HepG2 (cell line): ENCODE measurements around the gene FAM221A. TPM values are rescaled to one million over a fixed set of nuclear protein-coding genes. Genes with fewer than 3 reads are reported as not detected.

ENCODE experiments used
- ATAC-seq: fragments of 200-7000 bp; cut with Tn5 transposase; 3 replicates; pipeline ENCODE4 v1.9.1; 2020; ENCODE audit warnings: mild to moderate bottlenecking, moderate library complexity
- Bru-seq: library from RNA; stranded (reverse); fragments of 400-500 nt; gene quantifications from one replicate; lab custom pipeline; 2021; lab: Mats Ljungman, UMichigan
- BruChase-seq, 2 experiments: library from RNA; stranded (reverse); fragments of 400-500 nt; gene quantifications; one replicate each; lab custom pipeline; 2021; lab: Mats Ljungman, UMichigan
- BruUV-seq: library from RNA; stranded (reverse); fragments of 400-500 nt; replicated peaks from 2 replicates; lab custom pipeline; 2021; lab: Mats Ljungman, UMichigan
- CTCF ChIA-PET: fragments of 300-600 bp; formaldehyde crosslinking; extraction: SDS; loops from one replicate; lab custom pipeline; 2021; ENCODE audit warnings: low total read pairs, inconsistent platforms, low intra/inter-chr PET ratio; lab: Yijun Ruan, JAX
- POLR2A ChIA-PET: fragments of 350-600 bp; sonication (Branson Sonifier 250); formaldehyde crosslinking; loops from one replicate; lab custom pipeline; 2020; ENCODE audit warnings: antibody characterized with exemption, inconsistent platforms; lab: Yijun Ruan, JAX
- DNase-seq: peaks from one replicate; pipeline ENCODE4 v3.0.0-alpha.2; 2015; ENCODE audit warnings: low spot score
- FAIRE-seq: peaks from 3 replicates; lab custom pipeline; 2011; peaks lifted over from hg19 to GRCh38; lab: Jason Lieb, UNC
- H2AFZ ChIP-seq: one replicate; pipeline ENCODE4 v1.6.1; 2011; ENCODE audit warnings: low read length, inconsistent platforms
- H3K27ac ChIP-seq: fragments of 300-600 bp; 3 replicates; pipeline ENCODE4 v1.8.0; 2011; ENCODE audit warnings: mixed run types, mild to moderate bottlenecking, mixed read lengths, low read length, inconsistent platforms; ENCODE audit not compliant: insufficient read depth; ENCODE audit errors: extremely low read length
- H3K27me3 ChIP-seq, 2 experiments: fragments of 200-600 bp in 1 of 2; 2 replicates in 1 of 2; 3 replicates in 1 of 2; pipeline versions ENCODE4 v1.6.0 to v1.8.0; 2011; ENCODE audit warnings: low read length in 2 of 2, mild to moderate bottlenecking in 2 of 2, moderate library complexity in 2 of 2, inconsistent platforms in 1 of 2; ENCODE audit not compliant: insufficient read depth in 2 of 2, control insufficient read depth in 1 of 2
- H3K36me3 ChIP-seq, 2 experiments: fragments of 200-600 bp in 1 of 2; replicated peaks in 1 of 2; 2 replicates in 1 of 2; 3 replicates in 1 of 2; pipeline versions ENCODE4 v1.5.1 to v1.8.0; 2011; ENCODE audit warnings: low read length in 2 of 2, inconsistent platforms in 1 of 2; ENCODE audit not compliant: insufficient read depth in 2 of 2, control insufficient read depth in 1 of 2
- H3K4me1 ChIP-seq: 2 replicates; pipeline ENCODE4 v1.5.1; 2012; ENCODE audit warnings: low read length, inconsistent platforms; ENCODE audit not compliant: insufficient read depth
- H3K4me2 ChIP-seq: 2 replicates; pipeline ENCODE4 v1.6.0; 2011; ENCODE audit warnings: low read depth, low read length, inconsistent platforms
- H3K4me3 ChIP-seq, 3 experiments: fragments of 200-600 bp in 1 of 3; sonication (generic), shearing (Covaris generic) in 1 of 3; replicated peaks in 1 of 3; 2 replicates each; pipeline ENCODE4 v1.5.1; 2011 to 2016; ENCODE audit warnings: low read length in 3 of 3, inconsistent platforms in 2 of 3, low read depth in 2 of 3, mild to moderate bottlenecking in 2 of 3, control low read depth in 1 of 3, mixed read lengths in 1 of 3; ENCODE audit not compliant: insufficient read depth in 1 of 3
- H3K79me2 ChIP-seq: one replicate; pipeline ENCODE4 v1.6.1; 2011; ENCODE audit warnings: low read length, inconsistent platforms; ENCODE audit not compliant: insufficient read depth
- H3K9ac ChIP-seq: 2 replicates; pipeline ENCODE4 v1.6.0; 2011; ENCODE audit warnings: mild to moderate bottlenecking, low read depth, low read length, inconsistent platforms; ENCODE audit not compliant: insufficient read depth
- H3K9me3 ChIP-seq: 2 replicates; pipeline ENCODE4 v1.5.1; 2012; ENCODE audit warnings: mild to moderate bottlenecking, low read length
- H4K20me1 ChIP-seq: 2 replicates; pipeline ENCODE4 v1.6.0; 2011; ENCODE audit warnings: inconsistent platforms, mild to moderate bottlenecking, low read length, moderate library complexity; ENCODE audit not compliant: insufficient read depth
- KLF12 ChIP-seq: sonication (generic); formaldehyde crosslinking; IDR thresholded peaks from 2 replicates; pipeline ENCODE4 v1.4.0; 2020; ENCODE audit warnings: missing genetic modification reagents, borderline replicate concordance
- RARG ChIP-seq: sonication (generic); formaldehyde crosslinking; IDR thresholded peaks from 2 replicates; pipeline ENCODE4 v1.4.0; 2020; ENCODE audit warnings: low read depth, mild to moderate bottlenecking, missing genetic modification reagents
- TBX3 ChIP-seq: fragments of 450-650 bp; IDR thresholded peaks from 2 replicates; pipeline ENCODE4 v1.6.1; 2017; ENCODE audit warnings: antibody characterized with exemption, mild to moderate bottlenecking, inconsistent platforms, borderline replicate concordance
- THRA ChIP-seq: sonication (generic); formaldehyde crosslinking; IDR thresholded peaks from 2 replicates; pipeline ENCODE4 v1.4.0; 2020; ENCODE audit warnings: missing genetic modification reagents, borderline replicate concordance
- U2AF2 ChIP-seq: fragments of 200-400 bp; formaldehyde crosslinking; IDR thresholded peaks from 2 replicates; pipeline ENCODE4 v1.6.1; 2017; ENCODE audit warnings: low read depth, mild to moderate bottlenecking, low read length
- ZNF354B ChIP-seq: sonication (generic); formaldehyde crosslinking; IDR thresholded peaks from 2 replicates; pipeline ENCODE4 v1.8.0; 2022; ENCODE audit warnings: mild to moderate bottlenecking, missing genetic modification reagents
- WGBS: methylation state at CpG from one replicate; pipeline ENCODE4 v1.1.6; 2017; ENCODE audit warnings: low lambda C conversion rate; 5-methylcytosine and 5-hydroxymethylcytosine counted together
- in situ Hi-C: cut with HindIII; loops from 2 replicates; pipeline ENCODE4 v1.10.0; 2017; ENCODE audit warnings: low pct_unique_long_range_greater_than_20kb; ENCODE audit not compliant: extremely low pct_ligation_motif_present
- intact Hi-C: fragments of 100-400 bp; cut with micrococcal nuclease; formaldehyde crosslinking; loops from one replicate; pipeline ENCODE4 v1.10.0; 2022; ENCODE audit not compliant: unreplicated experiment
- long read RNA-seq, 2 experiments: library from RNA in 1 of 2; library from polyadenylated mRNA in 1 of 2; stranded (forward) in 1 of 2; unstranded in 1 of 2; transcript quantifications; one replicate each; pipeline ENCODE4 v2.0.0, GENCODE V29; 2019 to 2022
- polyA minus RNA-seq, 3 experiments: library from RNA; depleted of rRNA, polyadenylated mRNA; stranded (reverse); fragments of >200 nt; gene quantifications; 2 replicates each; pipeline ENCODE4 v1.2.3, GENCODE V29; 2011; ENCODE audit warnings: low replicate concordance in 1 of 3
- polyA plus RNA-seq, 8 experiments: library from polyadenylated mRNA; depleted of rRNA in 3 of 8; stranded (reverse) in 7 of 8; unstranded in 1 of 8; fragments of >200 nt; fragmentation: Illumina TruSeq in 4 of 8; extraction: Trizol in 4 of 8; gene quantifications; 2 replicates each; pipeline versions ENCODE4 v1.2.1 to v1.2.3, GENCODE V29; 2011 to 2016; ENCODE audit warnings: low read depth in 4 of 8, missing spikeins in 1 of 8, mixed read lengths in 1 of 8; ENCODE audit not compliant: insufficient read depth in 1 of 8
- total RNA-seq, 5 experiments: library from RNA; depleted of rRNA; stranded (reverse); fragments of >200 nt; fragmentation: Illumina TruSeq; extraction: Trizol; gene quantifications; 2 replicates each; pipeline ENCODE4 v1.2.3, GENCODE V29; 2016; ENCODE audit warnings: low read depth in 1 of 5

FAM221A gene
- total RNA-seq (2016; rRNA removed; fragmentation: Illumina TruSeq; extraction: Trizol) (not detected in 2 replicates), polyA plus RNA-seq (2011; rRNA removed) (0.08 TPM in 1 of 2 replicates, not detected in the other), polyA minus RNA-seq (2011; rRNA and poly(A)+ RNA removed; ENCODE audit: low replicate concordance) (not detected in 2 replicates), Bru-seq, nascent RNA (percentile 14 among the genes with signal in this experiment), BruChase-seq, experiment 1, labeled RNA remaining after a 6-hour chase (percentile 16 among the genes with signal in this experiment), BruChase-seq, experiment 2, labeled RNA remaining after a 2-hour chase (percentile 25 among the genes with signal in this experiment)
- total RNA-seq (2016; cell fraction: cytosol; rRNA removed; fragmentation: Illumina TruSeq; extraction: Trizol; ENCODE audit: low read depth) = not detected in 2 replicates
- total RNA-seq (2016; cell fraction: insoluble cytoplasmic fraction; rRNA removed; fragmentation: Illumina TruSeq; extraction: Trizol) = 0.06 TPM in 1 of 2 replicates, not detected in the other
- not detected in 2 replicates for total RNA-seq (2016; cell fraction: membrane; rRNA removed; fragmentation: Illumina TruSeq; extraction: Trizol)
- not detected in 2 replicates for total RNA-seq (2016; cell fraction: nucleus; rRNA removed; fragmentation: Illumina TruSeq; extraction: Trizol)
- not detected in 2 replicates for polyA plus RNA-seq (2011; cell fraction: cytosol; rRNA removed)
- polyA plus RNA-seq (2011; cell fraction: nucleus; rRNA removed) = 0.03 TPM in 1 of 2 replicates, not detected in the other
- not detected in 2 replicates for polyA plus RNA-seq (2012)
- not detected in 2 replicates for polyA plus RNA-seq (2016; cell fraction: cytosol; fragmentation: Illumina TruSeq; extraction: Trizol; ENCODE audit: low read depth)
- polyA plus RNA-seq (2016; cell fraction: insoluble cytoplasmic fraction; fragmentation: Illumina TruSeq; extraction: Trizol; ENCODE audit: low read depth) = not detected in 2 replicates
- not detected in 2 replicates for polyA plus RNA-seq (2016; cell fraction: membrane; fragmentation: Illumina TruSeq; extraction: Trizol; ENCODE audit: low read depth)
- 0.55 TPM in 1 of 2 replicates, not detected in the other for polyA plus RNA-seq (2016; cell fraction: nucleus; fragmentation: Illumina TruSeq; extraction: Trizol; ENCODE audit: insufficient read depth, low read depth)
- not detected in 2 replicates for polyA minus RNA-seq (2011; cell fraction: cytosol; rRNA and poly(A)+ RNA removed)
- 0.62 TPM in 1 of 2 replicates, not detected in the other for polyA minus RNA-seq (2011; cell fraction: nucleus; rRNA and poly(A)+ RNA removed)
- long read RNA-seq, experiment 1 = 0 reads
- long read RNA-seq, experiment 2 = 0 reads

DNA sequence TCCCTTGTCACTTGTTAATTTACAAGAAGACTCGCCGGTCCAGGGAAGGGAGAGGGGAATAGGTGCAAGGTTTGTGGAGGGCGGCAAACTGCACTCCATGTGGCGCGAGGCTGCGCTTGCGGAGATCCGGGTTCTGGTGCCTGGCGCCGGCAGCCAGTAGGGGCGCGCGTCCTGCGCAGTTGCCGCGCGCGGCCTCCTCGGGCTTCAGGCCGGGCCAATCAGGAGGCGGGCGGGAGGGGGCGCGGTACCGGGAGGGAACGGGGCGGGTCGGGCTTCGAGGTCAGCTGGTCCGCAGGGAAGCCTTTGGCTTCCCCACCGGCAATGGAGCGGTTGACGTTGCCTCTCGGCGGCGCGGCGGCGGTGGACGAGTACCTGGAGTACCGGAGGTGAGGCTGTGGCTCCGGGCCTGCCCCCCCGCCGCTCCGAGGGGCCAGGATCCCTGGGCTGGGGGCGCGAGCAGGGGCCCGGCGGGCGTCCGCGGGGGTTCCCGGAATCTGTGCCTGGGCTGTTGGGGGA lies at the start of gene FAM221A:
Gene FAM221A (plus strand): TSS at position 302 of the 516 bp plus-strand sequence. CDS start 20 bp downstream, at position 322.
- TF ChIP-seq KLF12 (CRISPR knock-in tag) (no peak), ZNF354B (CRISPR knock-in tag) (no peak), THRA (CRISPR knock-in tag) (no peak), U2AF2 (no peak), TBX3 (no peak), RARG (no peak)
- no peaks in the 10 kb centered on the region for H3K4me1 ChIP-seq
- 91% methylated on average over 32 of the region's 53 CpGs for WGBS
- H2AFZ ChIP-seq = no peak within 1 kb of the TSS
- H3K79me2 ChIP-seq = no peaks in the 10 kb centered on the region
- H3K4me3 ChIP-seq = no peak within 1 kb of the TSS
- H3K4me2 ChIP-seq = no peak within 1 kb of the TSS
- H3K36me3 ChIP-seq = no peaks in the 10 kb centered on the region
- H3K27me3 ChIP-seq = no peaks in the 10 kb centered on the region
- CTCF ChIA-PET = no interaction called here
- intact Hi-C loops (no loop called here), in situ Hi-C loops (no loop called here)
- ATAC-seq = no peak
- no peaks in the 10 kb centered on the region for H3K9me3 ChIP-seq
- no peak for DNase-seq
- BruUV-seq = no TSS peak
- no peak within 1 kb of the TSS for H3K27ac ChIP-seq
- no peaks in the 10 kb centered on the region for H4K20me1 ChIP-seq
- no peak for FAIRE-seq
- no peak within 1 kb of the TSS for H3K9ac ChIP-seq
- POLR2A ChIA-PET = no interaction called here
